Erythroblast (primary cell): Measurements from ENCODE around the gene C2orf92.

Source experiments
- GATA1 ChIP-seq: IDR thresholded peaks from 2 replicates; pipeline ENCODE4 v1.6.1; 2011; ENCODE audit warnings: low read depth, mild to moderate bottlenecking, control low read depth, low read length, moderate library complexity
- POLR2A ChIP-seq: IDR thresholded peaks from 2 replicates; pipeline ENCODE4 v1.6.1; 2011; ENCODE audit warnings: mild to moderate bottlenecking, low read length

- TF ChIP-seq POLR2A (no peak), GATA1 (no peak)
Measured at GRCh38 chr2:97719362-97720155, 50.0 kb downstream of the C2orf92 start.
